GM12801 (cell line): ENCODE data around the gene TSKU.

Experiments used
- TF ChIP-seq, protein P1 (sequence below): IDR thresholded peaks from one replicate; pipeline ENCODE4 v1.5.1; 2011; ENCODE audit warnings: control low read depth; ENCODE audit not compliant: insufficient read length; ENCODE audit errors: extremely low read depth

The TSKU gene

DNA sequence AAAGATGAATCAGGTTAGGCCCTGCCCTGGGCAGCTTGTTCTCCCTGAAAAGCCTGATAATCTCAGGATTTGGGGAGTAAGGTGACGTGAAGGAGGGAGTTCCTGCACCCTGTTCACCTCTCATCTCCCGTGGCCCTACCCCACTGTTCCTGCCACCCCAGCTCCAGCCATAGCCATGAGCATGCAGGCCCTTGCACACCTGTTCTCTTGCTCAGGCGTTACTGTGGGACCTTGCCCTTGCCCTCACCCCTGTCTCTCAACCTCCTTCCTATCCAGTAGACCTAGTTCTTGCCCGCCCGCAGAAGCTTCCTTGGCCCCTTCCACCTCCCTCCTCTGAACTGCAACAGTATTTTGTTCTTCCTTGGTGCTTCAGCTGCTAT lies 15.0 kb downstream of the TSKU start:
- TF ChIP-seq, protein P1, sequence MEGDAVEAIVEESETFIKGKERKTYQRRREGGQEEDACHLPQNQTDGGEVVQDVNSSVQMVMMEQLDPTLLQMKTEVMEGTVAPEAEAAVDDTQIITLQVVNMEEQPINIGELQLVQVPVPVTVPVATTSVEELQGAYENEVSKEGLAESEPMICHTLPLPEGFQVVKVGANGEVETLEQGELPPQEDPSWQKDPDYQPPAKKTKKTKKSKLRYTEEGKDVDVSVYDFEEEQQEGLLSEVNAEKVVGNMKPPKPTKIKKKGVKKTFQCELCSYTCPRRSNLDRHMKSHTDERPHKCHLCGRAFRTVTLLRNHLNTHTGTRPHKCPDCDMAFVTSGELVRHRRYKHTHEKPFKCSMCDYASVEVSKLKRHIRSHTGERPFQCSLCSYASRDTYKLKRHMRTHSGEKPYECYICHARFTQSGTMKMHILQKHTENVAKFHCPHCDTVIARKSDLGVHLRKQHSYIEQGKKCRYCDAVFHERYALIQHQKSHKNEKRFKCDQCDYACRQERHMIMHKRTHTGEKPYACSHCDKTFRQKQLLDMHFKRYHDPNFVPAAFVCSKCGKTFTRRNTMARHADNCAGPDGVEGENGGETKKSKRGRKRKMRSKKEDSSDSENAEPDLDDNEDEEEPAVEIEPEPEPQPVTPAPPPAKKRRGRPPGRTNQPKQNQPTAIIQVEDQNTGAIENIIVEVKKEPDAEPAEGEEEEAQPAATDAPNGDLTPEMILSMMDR = no peak

DNA sequence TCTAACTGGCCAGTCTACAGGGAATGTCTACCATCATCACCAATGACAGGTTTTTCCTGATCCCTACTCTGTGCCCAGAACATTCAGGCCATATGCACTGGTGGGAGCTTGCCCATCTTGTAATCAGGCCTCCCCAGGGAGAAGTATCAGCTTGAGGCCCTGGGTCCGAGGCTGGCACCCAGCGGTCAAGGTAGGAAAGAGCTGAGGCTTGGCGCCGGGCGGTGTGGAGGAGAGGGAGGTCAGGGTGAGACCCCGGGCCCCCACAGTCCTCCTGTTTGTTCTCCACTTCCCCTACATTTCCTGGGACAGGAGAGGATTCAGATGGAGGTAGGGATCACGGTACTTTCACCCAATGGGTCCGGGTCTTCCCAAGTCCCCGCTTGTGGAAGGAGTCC lies 15.5 kb downstream of the TSKU start:
- TF ChIP-seq, protein P1 = no peak

DNA sequence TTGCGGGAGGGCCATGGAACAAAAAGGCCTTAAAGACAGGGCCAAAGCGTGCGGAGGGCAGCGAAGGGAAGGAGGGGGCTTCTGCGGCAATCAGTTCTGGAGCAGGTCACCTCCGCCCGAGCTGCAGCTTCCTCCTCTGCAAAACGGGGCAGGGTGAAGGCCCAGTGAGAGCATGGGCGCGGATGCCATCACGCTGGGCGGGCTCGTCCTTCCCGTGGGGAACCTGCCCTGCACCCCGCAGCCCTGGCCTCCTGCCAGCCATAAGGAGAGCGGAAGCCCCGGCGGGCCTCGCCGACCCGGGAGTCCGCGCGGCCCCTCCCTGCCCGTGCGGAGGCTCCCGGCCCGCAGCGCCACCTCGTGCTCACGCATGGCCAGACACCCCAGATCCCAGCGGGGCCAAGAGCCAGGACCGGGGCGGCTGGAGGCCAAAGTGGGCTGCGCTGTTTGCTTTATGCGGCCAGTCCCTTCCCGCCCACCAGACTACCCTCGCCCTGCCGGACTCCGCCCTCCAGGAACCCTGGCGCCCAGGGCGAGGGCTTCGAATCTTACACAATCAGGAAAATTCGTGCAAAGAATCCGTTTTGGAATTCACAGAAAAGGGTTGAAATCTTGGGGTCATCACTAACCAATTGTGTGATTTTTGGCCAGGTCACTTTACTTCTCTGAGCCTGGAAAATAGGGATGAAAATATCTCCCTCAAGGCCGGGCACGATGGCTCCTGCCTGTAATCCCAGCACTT lies 16.1 kb downstream of the TSKU start:
- TF ChIP-seq, protein P1 = no peak

DNA sequence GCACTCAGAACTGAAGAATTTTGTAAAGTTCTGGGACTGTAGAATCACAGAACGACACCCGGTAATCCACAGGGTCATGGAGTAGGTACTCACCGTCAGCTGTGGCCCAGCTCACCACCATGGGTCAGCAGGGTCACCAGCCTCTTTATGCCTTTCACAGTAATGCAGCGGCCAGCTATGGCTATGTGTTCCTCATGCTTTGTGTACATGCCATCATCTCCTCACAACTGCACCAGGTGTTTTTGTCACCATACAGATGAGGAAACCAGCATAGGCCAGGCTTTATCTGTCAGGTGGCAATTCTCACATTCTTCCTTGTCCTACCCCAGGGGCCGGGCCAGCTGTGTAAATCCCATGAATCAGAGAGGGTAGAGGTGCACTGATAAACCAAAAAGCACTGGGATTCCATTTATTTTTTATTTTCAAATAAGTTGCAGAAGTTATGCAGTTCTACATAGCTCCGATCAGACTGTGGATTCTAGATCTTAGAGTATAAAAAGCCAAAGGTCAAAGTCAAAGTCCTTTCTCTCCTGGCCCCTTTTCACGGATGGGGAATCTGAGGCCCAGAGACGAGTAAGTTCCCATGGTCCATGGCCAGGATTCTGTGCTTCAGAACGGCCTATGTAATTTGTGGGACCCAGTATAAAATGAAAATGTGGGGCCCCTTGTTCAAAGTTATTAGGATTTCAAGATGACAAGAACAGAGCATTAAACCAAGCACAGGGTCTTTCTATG lies 17.5 kb downstream of the TSKU start:
- TF ChIP-seq, protein P1 = no peak

DNA sequence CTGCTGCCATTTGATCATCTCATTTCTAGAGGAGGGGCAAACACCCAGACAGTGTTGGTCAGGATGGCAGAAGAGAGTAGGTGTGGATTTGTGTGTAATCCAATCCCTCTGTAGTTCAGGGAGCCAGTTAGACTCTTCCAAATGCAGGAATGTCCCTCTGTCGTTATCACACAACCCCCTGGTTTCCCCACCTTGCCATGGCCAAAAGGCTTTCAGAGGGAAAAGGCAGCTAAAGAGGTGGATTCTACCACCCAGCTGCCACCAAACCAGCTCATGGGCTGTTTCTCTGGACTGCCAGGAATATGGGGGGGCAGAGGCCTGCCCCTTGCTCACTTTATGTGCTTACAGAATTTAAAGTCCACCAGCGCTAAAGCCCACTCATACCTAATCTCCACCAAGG lies 18.1 kb downstream of the TSKU start:
- TF ChIP-seq, protein P1 = no peak

DNA sequence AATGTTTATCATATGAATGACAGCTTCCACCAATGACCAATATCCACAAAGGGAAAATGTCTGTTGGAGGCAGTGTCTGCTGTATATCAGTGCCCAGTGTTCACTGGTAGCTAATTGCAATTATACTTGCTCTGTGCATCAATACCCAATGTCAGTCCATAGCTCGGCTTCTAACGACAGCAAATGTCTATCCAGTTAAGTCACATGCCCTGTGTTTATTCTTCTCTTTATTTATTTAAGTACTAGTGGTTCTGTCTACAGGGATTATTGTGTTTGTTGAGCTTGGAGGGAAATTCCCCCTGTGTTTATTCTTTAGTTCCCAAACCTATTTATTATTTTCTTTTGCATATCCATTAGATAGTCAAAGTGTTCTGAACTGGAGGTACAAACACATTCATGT lies 18.6 kb downstream of the TSKU start:
- TF ChIP-seq, protein P1 = no peak

DNA sequence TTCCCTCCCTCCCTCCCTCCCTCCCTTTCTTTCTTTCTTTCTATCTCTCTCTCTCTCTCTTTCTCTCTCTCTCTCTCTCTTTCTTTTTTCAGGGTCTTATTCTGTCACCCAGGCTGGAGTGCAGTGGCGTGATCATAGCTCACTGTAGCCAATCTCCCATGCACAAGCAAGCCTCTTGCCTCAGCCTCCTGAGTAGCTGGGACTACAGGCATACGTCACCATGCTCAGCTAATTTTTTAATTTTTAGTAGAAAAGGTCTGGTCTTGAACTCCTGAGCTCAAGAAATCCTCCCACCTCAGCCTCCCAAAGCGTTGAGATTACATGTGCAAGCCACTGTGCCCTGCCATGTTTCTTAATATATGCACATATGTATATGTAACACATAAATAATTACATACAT lies 19.0 kb downstream of the TSKU start:
- TF ChIP-seq, protein P1 = no peak
